Right lobe of liver (tissue), 6 donors: ENCODE results near the gene FUT4. TPM values are rescaled to one million over a fixed set of nuclear protein-coding genes. Genes with fewer than 3 reads are reported as not detected.

Experiments used
- ATAC-seq, 4 donors: fragments of 200-7000 bp; cut with Tn5 transposase; one replicate each; pipeline ENCODE4 v1.9.1; 2020; ENCODE audit warnings: mild to moderate bottlenecking in 4 of 4, moderate library complexity in 4 of 4
- DNase-seq, 3 donors: peaks; one replicate each; pipeline ENCODE4 v3.0.0-alpha.2; 2020
- H3K27ac ChIP-seq, 3 donors: fragments of 200-600 bp; one replicate each; pipeline ENCODE4 v1.8.0; 2022
- H3K27me3 ChIP-seq, 2 donors: fragments of 200-600 bp; one replicate each; pipeline ENCODE4 v1.8.0; 2022
- H3K36me3 ChIP-seq, 4 donors: fragments of 200-600 bp; sonication (generic) in 1 of 4; one replicate each; pipeline versions ENCODE4 v1.5.1 to v1.8.0; 2017 to 2022; ENCODE audit warnings: control low read depth in 1 of 4
- H3K4me1 ChIP-seq, 4 donors: fragments of 200-600 bp; sonication (generic) in 1 of 4; one replicate each; pipeline versions ENCODE4 v1.5.1 to v1.8.0; 2017 to 2022; ENCODE audit warnings: control low read depth in 1 of 4
- H3K4me3 ChIP-seq, 3 donors: fragments of 200-600 bp; one replicate each; pipeline ENCODE4 v1.8.0; 2022
- H3K9me3 ChIP-seq, 4 donors: fragments of 200-600 bp; sonication (generic) in 1 of 4; one replicate each; pipeline versions ENCODE4 v1.5.1 to v1.8.0; 2017 to 2022; ENCODE audit warnings: control low read depth in 1 of 4
- POLR2A ChIP-seq: fragments of 450-650 bp; IDR thresholded peaks from one replicate; pipeline ENCODE4 v1.6.1; 2017; ENCODE audit warnings: antibody characterized with exemption, mild to moderate bottlenecking
- WGBS: methylation state at CpG from one replicate; pipeline ENCODE4 v1.1.6; 2018; ENCODE audit warnings: low coverage, low lambda C conversion rate; ENCODE audit not compliant: insufficient coverage; ENCODE audit errors: missing lambda C conversion rate; 5-methylcytosine and 5-hydroxymethylcytosine counted together
- intact Hi-C, 2 donors: fragments of 100-400 bp; cut with DNase I; formaldehyde crosslinking; loops; one replicate each; pipeline versions ENCODE4 v1.11.2 to v1.14.1; 2022
- total RNA-seq, 6 experiments: library from RNA; depleted of rRNA in 2 of 6; stranded (reverse); fragments of >200 nt in 2 of 6; fragmentation: NEBNext Ultra II Directional in 3 of 6; extraction: Animal tissue kit (Norgen Biotek cat#: 25700) in 3 of 6; gene quantifications; one replicate each; pipeline versions ENCODE4 v1.1.0 to v1.2.4, GENCODE V29; 2016 to 2023
- TF ChIP-seq, protein P1 (sequence below), 4 donors: fragments of 200-600 bp in 3 of 4; fragments of 450-650 bp in 1 of 4; IDR thresholded peaks; one replicate each; pipeline versions ENCODE4 v1.5.1 to v1.8.0; 2016 to 2022; ENCODE audit warnings: antibody characterized with exemption in 4 of 4, mild to moderate bottlenecking in 2 of 4
- donor health status: DM: no; HTN: yes; CAD: no.
- donor health status: DM: no; HTN: no; CAD: no.
- donor health status: DM: no; HTN: no; CAD: no.
- donor health status: DM: no; HTN: yes; CAD: no.
- donor health status: DM: no; HTN: yes; CAD: no.

The FUT4 gene
- total RNA-seq, 6 experiments from 2014 or later = 0.90 to 3.1 (median 2.0) TPM

DNA sequence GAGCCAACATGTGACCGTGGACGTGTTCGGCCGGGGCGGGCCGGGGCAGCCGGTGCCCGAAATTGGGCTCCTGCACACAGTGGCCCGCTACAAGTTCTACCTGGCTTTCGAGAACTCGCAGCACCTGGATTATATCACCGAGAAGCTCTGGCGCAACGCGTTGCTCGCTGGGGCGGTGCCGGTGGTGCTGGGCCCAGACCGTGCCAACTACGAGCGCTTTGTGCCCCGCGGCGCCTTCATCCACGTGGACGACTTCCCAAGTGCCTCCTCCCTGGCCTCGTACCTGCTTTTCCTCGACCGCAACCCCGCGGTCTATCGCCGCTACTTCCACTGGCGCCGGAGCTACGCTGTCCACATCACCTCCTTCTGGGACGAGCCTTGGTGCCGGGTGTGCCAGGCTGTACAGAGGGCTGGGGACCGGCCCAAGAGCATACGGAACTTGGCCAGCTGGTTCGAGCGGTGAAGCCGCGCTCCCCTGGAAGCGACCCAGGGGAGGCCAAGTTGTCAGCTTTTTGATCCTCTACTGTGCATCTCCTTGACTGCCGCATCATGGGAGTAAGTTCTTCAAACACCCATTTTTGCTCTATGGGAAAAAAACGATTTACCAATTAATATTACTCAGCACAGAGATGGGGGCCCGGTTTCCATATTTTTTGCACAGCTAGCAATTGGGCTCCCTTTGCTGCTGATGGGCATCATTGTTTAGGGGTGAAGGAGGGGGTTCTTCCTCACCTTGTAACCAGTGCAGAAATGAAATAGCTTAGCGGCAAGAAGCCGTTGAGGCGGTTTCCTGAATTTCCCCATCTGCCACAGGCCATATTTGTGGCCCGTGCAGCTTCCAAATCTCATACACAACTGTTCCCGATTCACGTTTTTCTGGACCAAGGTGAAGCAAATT lies 1.8 kb downstream of the FUT4 start:
- Histone ChIP-seq H3K36me3 (no peaks in the 10 kb centered on the region), H3K4me3 (peak overlapping the region; percentile 61 to 73 (median 65)), H3K27me3 (no peaks in the 10 kb centered on the region), H3K9me3 (no peaks in the 10 kb centered on the region), H3K27ac (peak overlapping the region in 1 of 3 donors; percentile 88), H3K4me1 (no peaks in the 10 kb centered on the region)
- ATAC-seq (no peak), DNase-seq (peak; percentile 27 to 63 (median 51))
- intact Hi-C loops = no loop called here
- WGBS = 61% methylated on average over 20 of the region's 54 CpGs
- no peak for TF ChIP-seq POLR2A
- TF ChIP-seq, protein P1, sequence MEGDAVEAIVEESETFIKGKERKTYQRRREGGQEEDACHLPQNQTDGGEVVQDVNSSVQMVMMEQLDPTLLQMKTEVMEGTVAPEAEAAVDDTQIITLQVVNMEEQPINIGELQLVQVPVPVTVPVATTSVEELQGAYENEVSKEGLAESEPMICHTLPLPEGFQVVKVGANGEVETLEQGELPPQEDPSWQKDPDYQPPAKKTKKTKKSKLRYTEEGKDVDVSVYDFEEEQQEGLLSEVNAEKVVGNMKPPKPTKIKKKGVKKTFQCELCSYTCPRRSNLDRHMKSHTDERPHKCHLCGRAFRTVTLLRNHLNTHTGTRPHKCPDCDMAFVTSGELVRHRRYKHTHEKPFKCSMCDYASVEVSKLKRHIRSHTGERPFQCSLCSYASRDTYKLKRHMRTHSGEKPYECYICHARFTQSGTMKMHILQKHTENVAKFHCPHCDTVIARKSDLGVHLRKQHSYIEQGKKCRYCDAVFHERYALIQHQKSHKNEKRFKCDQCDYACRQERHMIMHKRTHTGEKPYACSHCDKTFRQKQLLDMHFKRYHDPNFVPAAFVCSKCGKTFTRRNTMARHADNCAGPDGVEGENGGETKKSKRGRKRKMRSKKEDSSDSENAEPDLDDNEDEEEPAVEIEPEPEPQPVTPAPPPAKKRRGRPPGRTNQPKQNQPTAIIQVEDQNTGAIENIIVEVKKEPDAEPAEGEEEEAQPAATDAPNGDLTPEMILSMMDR (IDR thresholded peaks at IDR 0.05) = no peak

DNA sequence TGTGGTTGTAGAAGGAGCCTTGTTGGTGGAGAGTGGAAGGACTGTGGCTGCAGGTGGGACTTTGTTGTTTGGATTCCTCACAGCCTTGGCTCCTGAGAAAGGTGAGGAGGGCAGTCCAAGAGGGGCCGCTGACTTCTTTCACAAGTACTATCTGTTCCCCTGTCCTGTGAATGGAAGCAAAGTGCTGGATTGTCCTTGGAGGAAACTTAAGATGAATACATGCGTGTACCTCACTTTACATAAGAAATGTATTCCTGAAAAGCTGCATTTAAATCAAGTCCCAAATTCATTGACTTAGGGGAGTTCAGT lies 2.4 kb downstream of the FUT4 start:
- intact Hi-C loops = no loop called here
- WGBS = 20% methylated on average over 1 of the region's 2 CpGs
- Histone ChIP-seq H3K27ac (no peak overlapping the region), H3K9me3 (no peaks in the 10 kb centered on the region), H3K27me3 (no peaks in the 10 kb centered on the region), H3K4me1 (no peaks in the 10 kb centered on the region), H3K4me3 (peak overlapping the region in 1 of 3 donors; percentile 3), H3K36me3 (no peaks in the 10 kb centered on the region)
- ATAC-seq = no peak
- TF ChIP-seq, protein P1 (IDR thresholded peaks at IDR 0.05) = no peak
- TF ChIP-seq POLR2A = no peak
- no peak for DNase-seq

DNA sequence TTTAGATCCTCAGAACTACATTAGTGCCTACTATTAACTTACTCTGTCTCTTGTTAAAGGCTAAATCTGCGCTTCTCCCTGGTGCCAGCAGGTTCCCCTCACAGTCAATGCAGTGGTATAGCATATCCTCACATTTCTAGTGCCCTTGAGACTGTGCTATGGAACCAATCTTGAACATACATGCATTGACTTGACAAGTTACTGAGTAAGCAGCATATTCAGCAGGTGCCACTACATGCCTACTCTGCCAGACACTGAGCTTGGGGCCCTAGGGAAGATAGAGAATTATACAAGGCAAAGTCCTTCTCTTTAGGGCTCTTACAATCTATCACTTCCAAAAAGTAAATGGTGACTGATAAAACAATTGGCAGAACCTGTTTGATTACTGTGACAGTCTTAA lies 3.2 kb downstream of the FUT4 start:
- no peak for TF ChIP-seq POLR2A
- TF ChIP-seq, protein P1 (IDR thresholded peaks at IDR 0.05) = no peak
- 80% methylated on average over 1 of the region's 1 CpG for WGBS
- Histone ChIP-seq H3K4me3 (no peak overlapping the region), H3K4me1 (no peaks in the 10 kb centered on the region), H3K27ac (no peak overlapping the region), H3K27me3 (no peaks in the 10 kb centered on the region), H3K36me3 (no peaks in the 10 kb centered on the region), H3K9me3 (no peaks in the 10 kb centered on the region)
- no peak for DNase-seq
- intact Hi-C loops = no loop called here
- no peak for ATAC-seq

DNA sequence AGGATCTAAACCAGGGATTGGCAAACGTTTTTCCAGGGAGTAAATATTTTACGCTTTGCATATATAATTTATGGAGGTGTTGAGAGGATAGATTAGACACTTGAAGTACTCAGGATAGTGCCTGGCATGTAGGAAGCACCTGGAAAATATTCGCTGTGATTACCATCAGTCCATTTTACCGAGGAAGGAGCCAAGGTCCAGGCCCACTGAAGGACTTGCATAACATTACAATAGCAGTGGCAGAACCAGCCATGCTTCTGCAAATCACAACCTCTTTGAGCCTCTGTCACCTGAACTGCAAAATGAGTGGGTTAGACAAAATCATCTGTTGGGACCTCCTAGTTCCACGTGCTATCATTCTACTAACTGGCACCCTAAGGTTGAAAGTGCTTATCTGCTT lies 5.4 kb downstream of the FUT4 start:
- no peak for ATAC-seq
- TF ChIP-seq POLR2A = no peak
- TF ChIP-seq, protein P1 (IDR thresholded peaks at IDR 0.05) = no peak
- Histone ChIP-seq H3K4me1 (no peaks in the 10 kb centered on the region), H3K4me3 (no peak overlapping the region), H3K27me3 (no peaks in the 10 kb centered on the region), H3K9me3 (no peaks in the 10 kb centered on the region), H3K27ac (no peak overlapping the region), H3K36me3 (no peaks in the 10 kb centered on the region)
- no peak for DNase-seq
- intact Hi-C loops = no loop called here
- 51% methylated on average over 5 of the region's 5 CpGs for WGBS
